Measurements from ENCODE around the gene BRWD1. TPM values are rescaled to one million over a fixed set of nuclear protein-coding genes. Genes with fewer than 3 reads are reported as not detected.

Gene BRWD1
- total RNA-seq, 1 experiment from 2014 or later = 37.1 TPM

DNA sequence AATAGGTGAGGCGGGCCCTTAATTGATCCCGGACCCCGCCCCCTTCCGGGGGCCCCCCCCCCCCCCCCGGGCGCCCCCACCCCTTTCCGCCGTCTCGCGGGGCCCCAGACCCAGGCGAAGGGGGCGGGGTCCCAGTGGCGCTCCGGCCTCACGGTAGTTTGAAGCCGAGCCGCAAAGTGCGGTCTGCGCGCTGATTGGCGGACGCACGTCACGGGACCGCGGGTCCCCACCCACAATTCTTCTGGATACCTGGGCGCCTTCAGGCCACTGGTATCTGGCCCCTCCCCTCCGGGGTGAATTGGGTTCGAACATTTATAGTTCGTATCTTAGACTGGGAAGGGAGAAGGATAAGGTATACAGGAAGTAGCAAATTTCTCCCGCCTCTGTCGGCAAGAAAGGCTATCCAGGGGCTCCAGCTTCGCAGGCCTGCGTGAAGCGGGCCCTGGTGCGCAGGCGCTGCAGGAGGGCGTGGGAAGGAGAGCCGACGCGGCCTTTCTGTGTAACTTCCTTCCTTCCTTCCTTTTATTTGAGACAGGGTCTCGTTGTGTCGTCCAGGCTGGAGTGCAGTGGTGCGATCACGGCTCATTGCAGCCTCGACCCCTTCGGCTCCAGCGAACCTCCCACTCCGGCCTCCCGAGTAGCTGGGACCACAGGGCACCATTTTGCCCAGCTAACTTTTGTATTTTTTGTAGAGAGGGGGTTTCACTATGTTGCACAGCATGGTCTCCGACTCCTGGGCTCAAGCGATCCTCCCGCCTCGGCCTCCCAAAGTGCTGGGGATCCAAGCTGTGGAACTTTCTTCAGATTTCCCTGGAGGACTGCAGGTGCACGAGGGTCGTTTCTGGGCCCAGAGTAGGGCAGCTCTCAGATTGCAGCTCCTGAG, 36.0 kb upstream of the BRWD1 start:
- Mint-ChIP-seq H3K27me3 (ENCODE audit: insufficient read depth, unreplicated experiment) (no peaks in the 10 kb centered on the region), H3K4me1 (ENCODE audit: low read depth, unreplicated experiment) (peaks cover 23% of the 10 kb centered on the region), H3K9me3 (ENCODE audit: unreplicated experiment) (no peaks in the 10 kb centered on the region), H3K27ac (ENCODE audit: unreplicated experiment) (peak overlapping the region; percentile 99), H3K4me3 (ENCODE audit: unreplicated experiment) (peak overlapping the region; percentile 96), H3K36me3 (ENCODE audit: insufficient read depth, unreplicated experiment) (peaks cover 53% of the 10 kb centered on the region)
- Histone ChIP-seq H3K4me3 (ENCODE audit: low read depth, low read length) (peak overlapping the region; percentile 68), H3K27me3 (replicated peaks; ENCODE audit: control insufficient read depth, insufficient read depth, low read length) (no peaks in the 10 kb centered on the region), H3K4me1 (peaks cover 6% of the 10 kb centered on the region), H3K36me3 (ENCODE audit: control insufficient read depth, insufficient read depth, low read length) (no peaks in the 10 kb centered on the region; the same call in 1 of the 2 replicates), H3K9me3 (no peaks in the 10 kb centered on the region)
- intact Hi-C loops (cut with micrococcal nuclease; ENCODE audit: unreplicated experiment) = loop anchor here (1.0 to 2.0 kb wide), 3 partner anchors 31 to 39 kb away; partner anchors contain the start of gene BRWD1
- DNase-seq = peak; percentile 98 to 99
- BruUV-seq (replicated peaks) = no TSS peak
- POLR2A ChIA-PET = interaction anchor here (0.6 to 3.2 kb wide), 5 partner anchors 31 to 166 kb away, joined by 3 to 19 read pairs (median 5); partner anchors contain the start of genes BRWD1 and PSMG1
- no peak for TF ChIP-seq CTCF (IDR thresholded peaks at IDR 0.05; ENCODE audit: insufficient read depth in 1 of 2, low read depth in 1 of 2, low read length in 1 of 2, severe bottlenecking in 1 of 2, unreplicated experiment in 1 of 2)
- CTCF ChIA-PET = interaction anchor here (0.6 to 0.8 kb wide), 4 partner anchors 24 to 545 kb away, joined by 3 to 7 read pairs (median 3); no protein-coding TSS in a partner anchor

GRCh38 chr21:39348355-39349210, 35.2 kb upstream of the BRWD1 start, which contains the start of gene HMGN1:
HMGN1 (minus strand) TSS chr21:39349088; CDS start chr21:39348917, 171 bp downstream.
- Mint-ChIP-seq H3K9me3 (ENCODE audit: unreplicated experiment) (no peaks in the 10 kb centered on the region), H3K4me1 (ENCODE audit: low read depth, unreplicated experiment) (peaks cover 23% of the 10 kb centered on the region), H3K4me3 (ENCODE audit: unreplicated experiment) (peak within 1 kb of the TSS; percentile 96), H3K36me3 (ENCODE audit: insufficient read depth, unreplicated experiment) (peaks cover 62% of the 10 kb centered on the region), H3K27ac (ENCODE audit: unreplicated experiment) (peak within 1 kb of the TSS; percentile 99), H3K27me3 (ENCODE audit: insufficient read depth, unreplicated experiment) (no peaks in the 10 kb centered on the region)
- POLR2A ChIA-PET = interaction anchor here (0.5 to 3.2 kb wide), 10 partner anchors 11 to 166 kb away, joined by 3 to 19 read pairs (median 4); partner anchors contain the start of genes BRWD1 and PSMG1
- no peak for TF ChIP-seq CTCF (IDR thresholded peaks at IDR 0.05; ENCODE audit: insufficient read depth in 1 of 2, low read depth in 1 of 2, low read length in 1 of 2, severe bottlenecking in 1 of 2, unreplicated experiment in 1 of 2)
- DNase-seq = peak; percentile 92
- CTCF ChIA-PET = interaction anchor here (0.8 to 1.4 kb wide), 3 partner anchors 25 to 39 kb away, joined by 3 to 7 read pairs (median 4); no protein-coding TSS in a partner anchor
- Histone ChIP-seq H3K9me3 (no peaks in the 10 kb centered on the region), H3K4me1 (peaks cover 6% of the 10 kb centered on the region), H3K27me3 (replicated peaks; ENCODE audit: control insufficient read depth, insufficient read depth, low read length) (no peaks in the 10 kb centered on the region), H3K4me3 (ENCODE audit: low read depth, low read length) (peak within 1 kb of the TSS; percentile 68), H3K36me3 (ENCODE audit: control insufficient read depth, insufficient read depth, low read length) (no peaks in the 10 kb centered on the region; the same call in 1 of the 2 replicates)
- intact Hi-C loops (cut with micrococcal nuclease; ENCODE audit: unreplicated experiment) = loop anchor here (1.0 to 2.0 kb wide), 3 partner anchors 32 to 40 kb away; partner anchors contain the start of gene BRWD1
- BruUV-seq (replicated peaks) = no TSS peak

Measured in Caco-2 (cell line).